OCI-LY7 (cell line): Measurements from ENCODE around the gene ASCC1. TPM values are rescaled to one million over a fixed set of nuclear protein-coding genes. Genes with fewer than 3 reads are reported as not detected.

Source experiments
- BruUV-seq: library from RNA; stranded (reverse); fragments of 400-500 nt; replicated peaks from 2 replicates; lab custom pipeline; 2021; lab: Mats Ljungman, UMichigan
- CTCF ChIA-PET: fragments of 300-600 bp; sonication (Branson Sonifier 250); formaldehyde crosslinking; loops from one replicate; lab custom pipeline; 2022; ENCODE audit warnings: antibody characterized with exemption; ENCODE audit not compliant: unreplicated experiment; lab: Charles Lee
- POLR2A ChIA-PET: fragments of 300-600 bp; sonication (Branson Sonifier 250); formaldehyde crosslinking; loops from one replicate; lab custom pipeline; 2022; ENCODE audit warnings: antibody characterized with exemption; lab: Charles Lee
- DNase-seq: peaks from one replicate; pipeline ENCODE4 v3.0.0-alpha.2; 2015; ENCODE audit warnings: low spot score
- H2AFZ ChIP-seq: fragments of 200-600 bp; sonication (generic), shearing (Covaris generic); 2 replicates; pipeline ENCODE4 v1.6.1; 2014; ENCODE audit warnings: mild to moderate bottlenecking, antibody characterized with exemption, low read length, moderate library complexity
- H3K27ac ChIP-seq: fragments of 200-600 bp; sonication (generic); 2 replicates; pipeline ENCODE4 v1.5.1; 2014; ENCODE audit warnings: mixed run types, low read depth, mild to moderate bottlenecking, moderate library complexity, low read length, inconsistent platforms; ENCODE audit not compliant: poor library complexity, severe bottlenecking
- H3K36me3 ChIP-seq: fragments of 200-600 bp; sonication (generic); 2 replicates; pipeline ENCODE4 v1.6.1; 2014; ENCODE audit warnings: mild to moderate bottlenecking, antibody characterized with exemption, low read length, moderate library complexity, mixed read lengths; ENCODE audit not compliant: insufficient read depth
- H3K4me1 ChIP-seq: fragments of 200-600 bp; sonication (generic); 2 replicates; pipeline ENCODE4 v1.5.1; 2014; ENCODE audit warnings: mild to moderate bottlenecking, low read length; ENCODE audit not compliant: insufficient read depth, poor library complexity, severe bottlenecking
- H3K4me2 ChIP-seq: fragments of 200-600 bp; sonication (generic); 2 replicates; pipeline ENCODE4 v1.6.1; 2014; ENCODE audit warnings: mild to moderate bottlenecking, low read length
- H3K4me3 ChIP-seq: fragments of 200-600 bp; sonication (generic); 2 replicates; pipeline ENCODE4 v1.5.1; 2014; ENCODE audit warnings: mild to moderate bottlenecking, low read depth, low read length; ENCODE audit not compliant: poor library complexity, severe bottlenecking
- H3K79me2 ChIP-seq: fragments of 200-600 bp; sonication (generic); 2 replicates; pipeline ENCODE4 v1.6.1; 2016; ENCODE audit warnings: low read depth, mild to moderate bottlenecking, low read length, moderate library complexity, mixed read lengths; ENCODE audit not compliant: insufficient read depth
- H3K9me2 ChIP-seq: fragments of 200-600 bp; sonication (generic); 2 replicates; pipeline ENCODE4 v1.6.1; 2016; ENCODE audit warnings: mild to moderate bottlenecking, low read length, mixed read lengths; ENCODE audit not compliant: insufficient read depth
- H3K9me3 ChIP-seq: fragments of 200-600 bp; sonication (generic); 2 replicates; pipeline ENCODE4 v1.6.1; 2014; ENCODE audit warnings: mild to moderate bottlenecking, mixed run types, low read length, mixed read lengths
- H4K20me1 ChIP-seq: fragments of 200-600 bp; sonication (generic); 2 replicates; pipeline ENCODE4 v1.6.1; 2014; ENCODE audit warnings: mild to moderate bottlenecking, antibody characterized with exemption, low read length, moderate library complexity, mixed read lengths; ENCODE audit not compliant: insufficient read depth
- CTCF ChIP-seq: fragments of 200-600 bp; sonication (generic); conservative IDR thresholded peaks from 2 replicates; pipeline ENCODE4 v1.5.1; 2014; ENCODE audit warnings: mild to moderate bottlenecking, antibody characterized with exemption, low read length, moderate library complexity, mixed read lengths
- EZH2phosphoT487 ChIP-seq: fragments of 200-600 bp; sonication (generic); IDR thresholded peaks from 2 replicates; pipeline ENCODE4 v1.6.1; 2018; ENCODE audit warnings: low read depth, borderline replicate concordance, mild to moderate bottlenecking, mixed run types, antibody characterized with exemption, low read length, moderate library complexity, mixed read lengths
- intact Hi-C: fragments of 100-400 bp; cut with micrococcal nuclease; formaldehyde crosslinking; loops from one replicate; pipeline ENCODE4 v1.10.0; 2022; ENCODE audit not compliant: unreplicated experiment
- total RNA-seq, 2 experiments: library from RNA; depleted of rRNA in 1 of 2; stranded (reverse); fragments of >200 nt in 1 of 2; shearing (Covaris generic) in 1 of 2; gene quantifications; 2 replicates each; pipeline ENCODE4 v1.2.3, GENCODE V29; 2014 to 2022

Gene ASCC1
- total RNA-seq, 2 experiments from 2014 or later: 27.1 to 59.9 TPM

- ChIA-PET POLR2A (interaction anchor here (0.5 to 1.4 kb wide), 6 partner anchors 15 to 1547 kb away, joined by 3 to 5 read pairs (median 4); no protein-coding TSS in a partner anchor), CTCF (interaction anchor here (0.6 to 1.0 kb wide), 4 partner anchors 10 to 169 kb away, joined by 3 read pairs; no protein-coding TSS in a partner anchor)
- Histone ChIP-seq H3K27ac (peak overlapping the region; percentile 1), H3K4me3 (no peak overlapping the region), H3K4me2 (peak overlapping the region; percentile 45), H3K4me1 (peaks cover 53% of the 10 kb centered on the region), H3K36me3 (no peaks in the 10 kb centered on the region), H3K9me3 (no peaks in the 10 kb centered on the region), H3K79me2 (no peaks in the 10 kb centered on the region), H2AFZ (peak overlapping the region; percentile 27; the same call in 1 of the 2 replicates), H4K20me1 (no peaks in the 10 kb centered on the region), H3K9me2 (no peaks in the 10 kb centered on the region)
- TF ChIP-seq CTCF (no peak), EZH2phosphoT487 (no peak)
- no TSS peak for BruUV-seq
- peak; percentile 79 for DNase-seq
- intact Hi-C loops: no loop called here
Measured at GRCh38 chr10:72079356-72079755, 136.7 kb downstream of the ASCC1 start.

GRCh38 chr10:72077275-72077990 is 138.6 kb downstream of the ASCC1 start:
- Histone ChIP-seq H4K20me1 (no peaks in the 10 kb centered on the region), H3K4me1 (peaks cover 43% of the 10 kb centered on the region), H3K79me2 (no peaks in the 10 kb centered on the region), H2AFZ (no peak overlapping the region), H3K4me2 (no peak overlapping the region), H3K9me2 (no peaks in the 10 kb centered on the region), H3K36me3 (no peaks in the 10 kb centered on the region), H3K9me3 (no peaks in the 10 kb centered on the region), H3K27ac (no peak overlapping the region), H3K4me3 (no peak overlapping the region)
- POLR2A ChIA-PET: interaction anchor here (0.6 to 1.1 kb wide), 3 partner anchors 11 to 142 kb away, joined by 3 to 4 read pairs (median 3); partner anchors contain the start of gene SPOCK2
- CTCF ChIA-PET: no interaction called here
- DNase-seq: no peak
- TF ChIP-seq EZH2phosphoT487 (no peak), CTCF (no peak)
- intact Hi-C loops: no loop called here
- no TSS peak for BruUV-seq

- no TSS peak for BruUV-seq
- Histone ChIP-seq H3K27ac (no peak overlapping the region), H3K4me3 (no peak overlapping the region), H3K9me3 (no peaks in the 10 kb centered on the region), H3K79me2 (no peaks in the 10 kb centered on the region), H3K4me2 (no peak overlapping the region), H3K9me2 (no peaks in the 10 kb centered on the region), H4K20me1 (no peaks in the 10 kb centered on the region), H3K36me3 (no peaks in the 10 kb centered on the region), H3K4me1 (peaks cover 43% of the 10 kb centered on the region), H2AFZ (no peak overlapping the region)
- TF ChIP-seq CTCF: no peak
- TF ChIP-seq EZH2phosphoT487: no peak
- DNase-seq: no peak
- ChIA-PET CTCF (no interaction called here), POLR2A (interaction anchor here (0.6 to 1.1 kb wide), 3 partner anchors 11 to 29 kb away, joined by 3 to 4 read pairs (median 4); partner anchors contain the start of gene SPOCK2)
- intact Hi-C loops: no loop called here
Measured at GRCh38 chr10:72076756-72077155, 139.3 kb downstream of the ASCC1 start.
